ENCODE data around the gene ORMDL1. TPM values are rescaled to one million over a fixed set of nuclear protein-coding genes. Genes with fewer than 3 reads are reported as not detected.

ORMDL1 gene
- total and polyA plus RNA-seq, 2 of the 13 experiments (the other 11 are each of a cell fraction or from before 2014, with no cell fraction given), result 67.5 to 160 TPM

DNA sequence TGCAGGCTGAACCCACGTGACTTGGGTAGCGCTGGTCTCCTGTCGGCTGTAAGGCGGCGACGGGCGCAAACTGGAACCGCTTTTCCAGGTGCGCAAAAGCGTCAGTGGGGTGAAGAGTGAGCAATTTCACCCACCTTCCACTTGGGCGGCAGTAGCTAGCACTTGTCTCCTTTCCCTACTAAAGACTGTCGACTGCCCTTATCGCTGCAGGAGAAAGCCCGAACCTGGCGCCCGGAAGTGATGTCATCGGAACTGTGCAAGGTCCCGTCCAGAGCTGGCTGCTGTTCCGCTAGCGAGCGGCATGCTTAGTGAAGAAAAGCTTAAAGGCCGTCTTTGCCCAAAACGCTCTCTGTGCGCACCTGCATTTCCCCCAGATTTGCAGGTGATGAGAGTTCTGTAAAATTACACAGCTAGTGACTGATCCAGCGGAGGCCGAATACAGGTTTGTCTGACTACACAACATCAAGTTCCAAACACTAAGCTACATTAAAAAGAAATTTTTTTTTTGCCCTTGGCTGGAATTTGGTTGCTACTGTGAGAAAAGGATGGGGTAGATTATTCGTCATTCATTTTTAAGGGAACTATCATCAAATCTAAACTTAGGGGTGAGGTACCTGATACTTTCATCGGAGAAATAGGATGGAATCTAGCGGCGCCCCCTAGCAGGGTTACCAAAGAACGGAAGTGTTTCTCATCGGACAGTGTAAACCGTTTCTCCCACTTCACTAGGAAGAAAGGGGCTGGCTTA is 21.4 kb downstream of the ORMDL1 start, which contains the start of gene OSGEPL1 (continued):
- TF ChIP-seq, protein P1, sequence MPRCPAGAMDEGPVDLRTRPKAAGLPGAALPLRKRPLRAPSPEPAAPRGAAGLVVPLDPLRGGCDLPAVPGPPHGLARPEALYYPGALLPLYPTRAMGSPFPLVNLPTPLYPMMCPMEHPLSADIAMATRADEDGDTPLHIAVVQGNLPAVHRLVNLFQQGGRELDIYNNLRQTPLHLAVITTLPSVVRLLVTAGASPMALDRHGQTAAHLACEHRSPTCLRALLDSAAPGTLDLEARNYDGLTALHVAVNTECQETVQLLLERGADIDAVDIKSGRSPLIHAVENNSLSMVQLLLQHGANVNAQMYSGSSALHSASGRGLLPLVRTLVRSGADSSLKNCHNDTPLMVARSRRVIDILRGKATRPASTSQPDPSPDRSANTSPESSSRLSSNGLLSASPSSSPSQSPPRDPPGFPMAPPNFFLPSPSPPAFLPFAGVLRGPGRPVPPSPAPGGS (CRISPR knock-in tag; IDR thresholded peaks at IDR 0.05), result no peak; the same call in 1 of the 2 replicates
- TF ChIP-seq FLYWCH1 (CRISPR knock-in tag; IDR thresholded peaks at IDR 0.05), result no peak
- TF ChIP-seq, protein P2, sequence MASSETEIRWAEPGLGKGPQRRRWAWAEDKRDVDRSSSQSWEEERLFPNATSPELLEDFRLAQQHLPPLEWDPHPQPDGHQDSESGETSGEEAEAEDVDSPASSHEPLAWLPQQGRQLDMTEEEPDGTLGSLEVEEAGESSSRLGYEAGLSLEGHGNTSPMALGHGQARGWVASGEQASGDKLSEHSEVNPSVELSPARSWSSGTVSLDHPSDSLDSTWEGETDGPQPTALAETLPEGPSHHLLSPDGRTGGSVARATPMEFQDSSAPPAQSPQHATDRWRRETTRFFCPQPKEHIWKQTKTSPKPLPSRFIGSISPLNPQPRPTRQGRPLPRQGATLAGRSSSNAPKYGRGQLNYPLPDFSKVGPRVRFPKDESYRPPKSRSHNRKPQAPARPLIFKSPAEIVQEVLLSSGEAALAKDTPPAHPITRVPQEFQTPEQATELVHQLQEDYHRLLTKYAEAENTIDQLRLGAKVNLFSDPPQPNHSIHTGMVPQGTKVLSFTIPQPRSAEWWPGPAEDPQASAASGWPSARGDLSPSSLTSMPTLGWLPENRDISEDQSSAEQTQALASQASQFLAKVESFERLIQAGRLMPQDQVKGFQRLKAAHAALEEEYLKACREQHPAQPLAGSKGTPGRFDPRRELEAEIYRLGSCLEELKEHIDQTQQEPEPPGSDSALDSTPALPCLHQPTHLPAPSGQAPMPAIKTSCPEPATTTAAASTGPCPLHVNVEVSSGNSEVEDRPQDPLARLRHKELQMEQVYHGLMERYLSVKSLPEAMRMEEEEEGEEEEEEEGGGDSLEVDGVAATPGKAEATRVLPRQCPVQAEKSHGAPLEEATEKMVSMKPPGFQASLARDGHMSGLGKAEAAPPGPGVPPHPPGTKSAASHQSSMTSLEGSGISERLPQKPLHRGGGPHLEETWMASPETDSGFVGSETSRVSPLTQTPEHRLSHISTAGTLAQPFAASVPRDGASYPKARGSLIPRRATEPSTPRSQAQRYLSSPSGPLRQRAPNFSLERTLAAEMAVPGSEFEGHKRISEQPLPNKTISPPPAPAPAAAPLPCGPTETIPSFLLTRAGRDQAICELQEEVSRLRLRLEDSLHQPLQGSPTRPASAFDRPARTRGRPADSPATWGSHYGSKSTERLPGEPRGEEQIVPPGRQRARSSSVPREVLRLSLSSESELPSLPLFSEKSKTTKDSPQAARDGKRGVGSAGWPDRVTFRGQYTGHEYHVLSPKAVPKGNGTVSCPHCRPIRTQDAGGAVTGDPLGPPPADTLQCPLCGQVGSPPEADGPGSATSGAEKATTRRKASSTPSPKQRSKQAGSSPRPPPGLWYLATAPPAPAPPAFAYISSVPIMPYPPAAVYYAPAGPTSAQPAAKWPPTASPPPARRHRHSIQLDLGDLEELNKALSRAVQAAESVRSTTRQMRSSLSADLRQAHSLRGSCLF (CRISPR knock-in tag; IDR thresholded peaks at IDR 0.05; ENCODE audit: borderline replicate concordance), result no peak; the same call in 1 of the 2 replicates
- 0 out of 2 replicates have a peak, but pooled peaks have one; percentile 29 for TF ChIP-seq ZNF326 (CRISPR knock-in tag; IDR thresholded peaks at IDR 0.05; ENCODE audit: borderline replicate concordance)
- TF ChIP-seq, protein P3, sequence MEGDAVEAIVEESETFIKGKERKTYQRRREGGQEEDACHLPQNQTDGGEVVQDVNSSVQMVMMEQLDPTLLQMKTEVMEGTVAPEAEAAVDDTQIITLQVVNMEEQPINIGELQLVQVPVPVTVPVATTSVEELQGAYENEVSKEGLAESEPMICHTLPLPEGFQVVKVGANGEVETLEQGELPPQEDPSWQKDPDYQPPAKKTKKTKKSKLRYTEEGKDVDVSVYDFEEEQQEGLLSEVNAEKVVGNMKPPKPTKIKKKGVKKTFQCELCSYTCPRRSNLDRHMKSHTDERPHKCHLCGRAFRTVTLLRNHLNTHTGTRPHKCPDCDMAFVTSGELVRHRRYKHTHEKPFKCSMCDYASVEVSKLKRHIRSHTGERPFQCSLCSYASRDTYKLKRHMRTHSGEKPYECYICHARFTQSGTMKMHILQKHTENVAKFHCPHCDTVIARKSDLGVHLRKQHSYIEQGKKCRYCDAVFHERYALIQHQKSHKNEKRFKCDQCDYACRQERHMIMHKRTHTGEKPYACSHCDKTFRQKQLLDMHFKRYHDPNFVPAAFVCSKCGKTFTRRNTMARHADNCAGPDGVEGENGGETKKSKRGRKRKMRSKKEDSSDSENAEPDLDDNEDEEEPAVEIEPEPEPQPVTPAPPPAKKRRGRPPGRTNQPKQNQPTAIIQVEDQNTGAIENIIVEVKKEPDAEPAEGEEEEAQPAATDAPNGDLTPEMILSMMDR (CRISPR knock-in tag; IDR thresholded peaks at IDR 0.05), result peak; percentile 76
- TF ChIP-seq, protein P4, sequence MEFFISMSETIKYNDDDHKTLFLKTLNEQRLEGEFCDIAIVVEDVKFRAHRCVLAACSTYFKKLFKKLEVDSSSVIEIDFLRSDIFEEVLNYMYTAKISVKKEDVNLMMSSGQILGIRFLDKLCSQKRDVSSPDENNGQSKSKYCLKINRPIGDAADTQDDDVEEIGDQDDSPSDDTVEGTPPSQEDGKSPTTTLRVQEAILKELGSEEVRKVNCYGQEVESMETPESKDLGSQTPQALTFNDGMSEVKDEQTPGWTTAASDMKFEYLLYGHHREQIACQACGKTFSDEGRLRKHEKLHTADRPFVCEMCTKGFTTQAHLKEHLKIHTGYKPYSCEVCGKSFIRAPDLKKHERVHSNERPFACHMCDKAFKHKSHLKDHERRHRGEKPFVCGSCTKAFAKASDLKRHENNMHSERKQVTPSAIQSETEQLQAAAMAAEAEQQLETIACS (CRISPR knock-in tag; IDR thresholded peaks at IDR 0.05), result no peak; the same call in 1 of the 2 replicates
- 0 out of 2 replicates have a peak, but pooled peaks have one; percentile 66 for TF ChIP-seq CHCHD3 (CRISPR knock-in tag; IDR thresholded peaks at IDR 0.05)
- TF ChIP-seq, protein P5, sequence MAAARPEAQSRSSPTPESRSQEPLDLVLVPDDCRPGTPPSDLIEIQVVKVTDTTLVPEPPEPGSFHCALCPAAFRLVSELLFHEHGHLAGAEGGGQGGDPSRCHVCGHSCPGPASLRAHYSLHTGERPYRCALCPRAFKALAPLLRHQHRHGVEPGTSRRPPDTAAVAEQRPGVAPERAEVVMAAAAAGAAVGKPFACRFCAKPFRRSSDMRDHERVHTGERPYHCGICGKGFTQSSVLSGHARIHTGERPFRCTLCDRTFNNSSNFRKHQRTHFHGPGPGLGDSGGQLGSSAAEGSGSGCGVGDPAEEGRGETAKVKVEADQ (CRISPR knock-in tag; IDR thresholded peaks at IDR 0.05; ENCODE audit: borderline replicate concordance), result peak; percentile 47; the same call in 1 of the 2 replicates
- no peak for TF ChIP-seq HOXA5 (CRISPR knock-in tag; IDR thresholded peaks at IDR 0.05)
- peak; percentile 99 for TF ChIP-seq ZMYM4 (CRISPR knock-in tag; IDR thresholded peaks at IDR 0.05)
- TF ChIP-seq, protein P6, sequence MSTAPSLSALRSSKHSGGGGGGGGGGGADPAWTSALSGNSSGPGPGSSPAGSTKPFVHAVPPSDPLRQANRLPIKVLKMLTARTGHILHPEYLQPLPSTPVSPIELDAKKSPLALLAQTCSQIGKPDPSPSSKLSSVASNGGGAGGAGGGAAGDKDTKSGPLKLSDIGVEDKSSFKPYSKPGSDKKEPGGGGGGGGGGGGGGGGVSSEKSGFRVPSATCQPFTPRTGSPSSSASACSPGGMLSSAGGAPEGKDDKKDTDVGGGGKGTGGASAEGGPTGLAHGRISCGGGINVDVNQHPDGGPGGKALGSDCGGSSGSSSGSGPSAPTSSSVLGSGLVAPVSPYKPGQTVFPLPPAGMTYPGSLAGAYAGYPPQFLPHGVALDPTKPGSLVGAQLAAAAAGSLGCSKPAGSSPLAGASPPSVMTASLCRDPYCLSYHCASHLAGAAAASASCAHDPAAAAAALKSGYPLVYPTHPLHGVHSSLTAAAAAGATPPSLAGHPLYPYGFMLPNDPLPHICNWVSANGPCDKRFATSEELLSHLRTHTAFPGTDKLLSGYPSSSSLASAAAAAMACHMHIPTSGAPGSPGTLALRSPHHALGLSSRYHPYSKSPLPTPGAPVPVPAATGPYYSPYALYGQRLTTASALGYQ (CRISPR knock-in tag; IDR thresholded peaks at IDR 0.05), result no peak
- TF ChIP-seq MAFF (IDR thresholded peaks at IDR 0.05; ENCODE audit: low read depth, low read length), result no peak
- TF ChIP-seq ZNF891 (CRISPR knock-in tag; IDR thresholded peaks at IDR 0.05), result peak; percentile 93
- peak; percentile 77 for TF ChIP-seq RBM22 (optimal IDR thresholded peaks at IDR 0.05; ENCODE audit: low read length)
- TF ChIP-seq RXRA (CRISPR knock-in tag; IDR thresholded peaks at IDR 0.05), result peak; percentile 64
- TF ChIP-seq HNRNPK (IDR thresholded peaks at IDR 0.05; ENCODE audit: low read depth, low read length, poor library complexity, severe bottlenecking), result no peak
